ENCODE measurements around the gene HNRNPL. TPM values are rescaled to one million over a fixed set of nuclear protein-coding genes. Genes with fewer than 3 reads are reported as not detected.
A peak's percentile ranks its signal among the peaks of the same experiment; 100 is the strongest.

The HNRNPL gene
- polyA plus RNA-seq, 3 donors = 51.9 to 234 (median 58.7) TPM

GRCh38 chr19:38878575-38879399, 29.0 kb upstream of the HNRNPL start:
- peaks cover 18 to 19% of the 10 kb centered on the region in 2 donors for H3K4me1 ChIP-seq (ENCODE audit: control insufficient read depth in 1 of 2, insufficient read depth in 2 of 2, low read length in 2 of 2)
- no peaks in the 10 kb centered on the region for H4K20me1 ChIP-seq (ENCODE audit: insufficient read depth, low read length)
- Mint-ChIP-seq H3K27me3 (ENCODE audit: low read depth in 3 of 3) (no peaks in the 10 kb centered on the region), H3K27ac (peak overlapping the region; percentile 81 to 94 (median 88)), H3K4me3 (peak overlapping the region; percentile 77 to 88), H3K4me1 (peaks cover 16% of the 10 kb centered on the region), H3K9me3 (no peaks in the 10 kb centered on the region), H3K36me3 (peaks cover 22 to 52% of the 10 kb centered on the region in 2 donors)
- H3K4me3 ChIP-seq (replicated peaks in 1 of 3; ENCODE audit: low read depth in 2 of 3, low read length in 3 of 3) = peak overlapping the region in 1 of 3 experiments; percentile 76
- no peaks in the 10 kb centered on the region for H3K27me3 ChIP-seq (ENCODE audit: control insufficient read depth in 2 of 2, insufficient read depth in 2 of 2, low read length in 2 of 2)
- no peaks in the 10 kb centered on the region for H3K79me2 ChIP-seq (ENCODE audit: insufficient read depth, low read length)
- DNase-seq = no peak
- peak overlapping the region; percentile 57 to 88 for H3K27ac ChIP-seq (ENCODE audit: low read depth in 1 of 2, low read length in 2 of 2)
- H3K36me3 ChIP-seq (replicated peaks in 1 of 2; ENCODE audit: control insufficient read depth in 1 of 2, insufficient read depth in 2 of 2, low read length in 2 of 2) = peaks cover 25 to 33% of the 10 kb centered on the region in 2 donors
- H2AFZ ChIP-seq (ENCODE audit: insufficient read depth, low read depth, low read length, poor library complexity, severe bottlenecking) = peak overlapping the region; percentile 84
- H3K9ac ChIP-seq (ENCODE audit: insufficient read depth, low read length, poor library complexity, severe bottlenecking) = peak overlapping the region; percentile 77
- H3K9me3 ChIP-seq (replicated peaks in 1 of 2; ENCODE audit: control insufficient read depth in 1 of 2, insufficient read depth in 1 of 2, low read length in 2 of 2) = no peaks in the 10 kb centered on the region
- no peak for TF ChIP-seq CTCF (IDR thresholded peaks at IDR 0.05)
- peak overlapping the region; percentile 89 for H3K4me2 ChIP-seq (replicated peaks; ENCODE audit: extremely low read depth, low read length, poor library complexity, severe bottlenecking)
- 39% methylated on average over 7 of the region's 16 CpGs for WGBS (ENCODE audit: insufficient coverage)
- intact Hi-C loops (cut with micrococcal nuclease) = no loop called here

GRCh38 chr19:38877781-38878574, 28.2 kb upstream of the HNRNPL start, which contains the start of gene RINL:
TSS of gene RINL (minus strand) at chr19:38878275. CDS start at chr19:38876742, 1,533 bp downstream.
- peak within 1 kb of the TSS; percentile 31 to 76 (median 49) for H3K4me3 ChIP-seq (replicated peaks in 1 of 3; ENCODE audit: low read depth in 2 of 3, low read length in 3 of 3)
- no peaks in the 10 kb centered on the region for H3K27me3 Mint-ChIP-seq (ENCODE audit: low read depth in 3 of 3)
- peaks cover 18 to 19% of the 10 kb centered on the region in 2 donors for H3K4me1 ChIP-seq (ENCODE audit: control insufficient read depth in 1 of 2, insufficient read depth in 2 of 2, low read length in 2 of 2)
- 2% methylated on average over 5 of the region's 11 CpGs for WGBS (ENCODE audit: insufficient coverage)
- peak within 1 kb of the TSS; percentile 77 to 88 for H3K4me3 Mint-ChIP-seq
- no peaks in the 10 kb centered on the region for H3K9me3 Mint-ChIP-seq
- no peaks in the 10 kb centered on the region for H4K20me1 ChIP-seq (ENCODE audit: insufficient read depth, low read length)
- H2AFZ ChIP-seq (ENCODE audit: insufficient read depth, low read depth, low read length, poor library complexity, severe bottlenecking) = peak within 1 kb of the TSS; percentile 84
- H3K4me1 Mint-ChIP-seq = peaks cover 16% of the 10 kb centered on the region
- H3K36me3 Mint-ChIP-seq = peaks cover 18 to 44% of the 10 kb centered on the region in 2 donors
- DNase-seq = peak; percentile 58 to 61 (median 58)
- no peak for TF ChIP-seq CTCF (IDR thresholded peaks at IDR 0.05)
- peak within 1 kb of the TSS; percentile 57 to 88 for H3K27ac ChIP-seq (ENCODE audit: low read depth in 1 of 2, low read length in 2 of 2)
- H3K79me2 ChIP-seq (ENCODE audit: insufficient read depth, low read length) = no peaks in the 10 kb centered on the region
- peak within 1 kb of the TSS; percentile 81 to 94 (median 88) for H3K27ac Mint-ChIP-seq
- H3K27me3 ChIP-seq (ENCODE audit: control insufficient read depth in 2 of 2, insufficient read depth in 2 of 2, low read length in 2 of 2) = no peaks in the 10 kb centered on the region
- peak within 1 kb of the TSS; percentile 89 for H3K4me2 ChIP-seq (replicated peaks; ENCODE audit: extremely low read depth, low read length, poor library complexity, severe bottlenecking)
- peak within 1 kb of the TSS; percentile 77 for H3K9ac ChIP-seq (ENCODE audit: insufficient read depth, low read length, poor library complexity, severe bottlenecking)
- intact Hi-C loops (cut with micrococcal nuclease) = no loop called here
- H3K9me3 ChIP-seq (replicated peaks in 1 of 2; ENCODE audit: control insufficient read depth in 1 of 2, insufficient read depth in 1 of 2, low read length in 2 of 2) = no peaks in the 10 kb centered on the region
- H3K36me3 ChIP-seq (replicated peaks in 1 of 2; ENCODE audit: control insufficient read depth in 1 of 2, insufficient read depth in 2 of 2, low read length in 2 of 2) = peaks cover 20 to 27% of the 10 kb centered on the region in 2 donors
